Astrocyte (in vitro differentiated cells and primary cell): ENCODE data around the gene PNMA5.
"Not testable (repeated sequence)": the region's sequence is repeated elsewhere in the genome, so short reads cannot be mapped to it uniquely, and the experiment has no call there.

Experiments
- EZH2 ChIP-seq: IDR thresholded peaks from 2 replicates; pipeline ENCODE4 v1.6.1; 2012; ENCODE audit warnings: mild to moderate bottlenecking, low read length, inconsistent platforms; ENCODE audit not compliant: insufficient read depth
- TF ChIP-seq, protein P1 (sequence below): IDR thresholded peaks from 2 replicates; pipeline ENCODE4 v1.5.1; 2011; ENCODE audit warnings: low read depth, mild to moderate bottlenecking, inconsistent platforms, low read length, moderate library complexity; ENCODE audit not compliant: insufficient read depth

DNA sequence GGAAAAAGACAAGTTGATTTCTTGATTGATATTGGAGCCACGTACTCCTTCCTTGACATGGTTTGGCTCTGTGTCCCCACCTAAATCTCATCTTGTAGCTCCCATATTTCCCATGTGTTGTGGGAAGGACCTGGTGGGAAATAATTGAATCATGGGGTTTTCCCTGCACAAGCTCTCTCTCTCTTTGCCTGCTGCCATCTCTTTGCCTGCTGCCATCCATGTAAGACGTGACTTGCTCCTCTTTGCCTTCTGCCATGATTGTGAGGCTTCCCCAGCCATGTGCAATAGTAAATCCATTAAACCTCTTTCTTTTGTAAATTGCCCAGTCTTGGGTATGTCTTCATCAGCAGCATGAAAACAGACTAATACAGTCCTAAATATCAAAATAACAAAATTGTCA is 8.3 kb upstream of the PNMA5 start:
- TF ChIP-seq EZH2, result not testable (repeated sequence)
- TF ChIP-seq, protein P1, sequence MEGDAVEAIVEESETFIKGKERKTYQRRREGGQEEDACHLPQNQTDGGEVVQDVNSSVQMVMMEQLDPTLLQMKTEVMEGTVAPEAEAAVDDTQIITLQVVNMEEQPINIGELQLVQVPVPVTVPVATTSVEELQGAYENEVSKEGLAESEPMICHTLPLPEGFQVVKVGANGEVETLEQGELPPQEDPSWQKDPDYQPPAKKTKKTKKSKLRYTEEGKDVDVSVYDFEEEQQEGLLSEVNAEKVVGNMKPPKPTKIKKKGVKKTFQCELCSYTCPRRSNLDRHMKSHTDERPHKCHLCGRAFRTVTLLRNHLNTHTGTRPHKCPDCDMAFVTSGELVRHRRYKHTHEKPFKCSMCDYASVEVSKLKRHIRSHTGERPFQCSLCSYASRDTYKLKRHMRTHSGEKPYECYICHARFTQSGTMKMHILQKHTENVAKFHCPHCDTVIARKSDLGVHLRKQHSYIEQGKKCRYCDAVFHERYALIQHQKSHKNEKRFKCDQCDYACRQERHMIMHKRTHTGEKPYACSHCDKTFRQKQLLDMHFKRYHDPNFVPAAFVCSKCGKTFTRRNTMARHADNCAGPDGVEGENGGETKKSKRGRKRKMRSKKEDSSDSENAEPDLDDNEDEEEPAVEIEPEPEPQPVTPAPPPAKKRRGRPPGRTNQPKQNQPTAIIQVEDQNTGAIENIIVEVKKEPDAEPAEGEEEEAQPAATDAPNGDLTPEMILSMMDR, result not testable (repeated sequence)
